Heart right ventricle (tissue), 16 donors: ENCODE results near the gene FOLR3. TPM values are rescaled to one million over a fixed set of nuclear protein-coding genes. Genes with fewer than 3 reads are reported as not detected.
A peak's percentile ranks its signal among the peaks of the same experiment; 100 is the strongest.

ENCODE experiments used
- ATAC-seq, 8 donors: fragments of 200-7000 bp; cut with Tn5 transposase; one replicate each; pipeline ENCODE4 v1.9.1; 2020; ENCODE audit warnings: mild to moderate bottlenecking in 8 of 8, moderate library complexity in 8 of 8, moderate number of reproducible peaks in 1 of 8
- DNase-seq, 2 donors: peaks; one replicate each; pipeline ENCODE4 v3.0.0-alpha.2; 2020
- H3K27ac ChIP-seq, 10 donors: fragments of 200-600 bp; sonication (generic) in 2 of 10; one replicate each; pipeline versions ENCODE4 v1.5.0 to v1.8.0; 2020 to 2022; ENCODE audit warnings: mild to moderate bottlenecking in 3 of 10
- H3K27me3 ChIP-seq, 7 donors: fragments of 200-600 bp; one replicate each; pipeline ENCODE4 v1.8.0; 2021 to 2022; ENCODE audit warnings: mild to moderate bottlenecking in 2 of 7
- H3K36me3 ChIP-seq, 9 donors: fragments of 200-600 bp; sonication (generic) in 1 of 9; one replicate each; pipeline versions ENCODE4 v1.5.0 to v1.8.0; 2020 to 2022; ENCODE audit warnings: mild to moderate bottlenecking in 2 of 9
- H3K4me1 ChIP-seq, 9 donors: fragments of 200-600 bp; sonication (generic) in 1 of 9; one replicate each; pipeline versions ENCODE4 v1.5.0 to v1.8.0; 2020 to 2022; ENCODE audit warnings: mild to moderate bottlenecking in 4 of 9
- H3K4me3 ChIP-seq, 10 donors: fragments of 200-600 bp; sonication (generic) in 2 of 10; one replicate each; pipeline versions ENCODE4 v1.5.0 to v1.8.0; 2020 to 2022; ENCODE audit warnings: mild to moderate bottlenecking in 7 of 10, moderate library complexity in 2 of 10
- H3K9me3 ChIP-seq, 11 donors: fragments of 200-600 bp in 10 of 11; sonication (generic) in 2 of 11; one replicate each; pipeline versions ENCODE4 v1.5.0 to v1.8.0; 2013 to 2022; ENCODE audit warnings: mild to moderate bottlenecking in 2 of 11, control low read depth in 1 of 11, moderate library complexity in 1 of 11
- WGBS, 2 donors: extraction: QIAGEN DNeasy Blood & Tissue Kit; methylation state at CpG; one replicate each; pipeline ENCODE4 v1.1.7; 2013; ENCODE audit warnings: inconsistent platforms in 1 of 2; 5-methylcytosine and 5-hydroxymethylcytosine counted together
- intact Hi-C, 10 donors: fragments of 100-400 bp; cut with DNase I; formaldehyde crosslinking; loops; one replicate each; pipeline versions ENCODE4 v1.11.1 to v1.14.2; 2022
- polyA plus RNA-seq, 2 donors: library from polyadenylated mRNA; stranded (reverse); fragments of 200-250 nt; gene quantifications; one replicate each; pipeline ENCODE4 v1.2.3, GENCODE V29; 2013
- total RNA-seq, 10 donors: library from RNA; stranded (reverse); fragmentation: NEBNext Ultra II Directional in 3 of 10; extraction: Animal tissue kit (Norgen Biotek cat#: 25700) in 3 of 10; gene quantifications; one replicate each; pipeline versions ENCODE4 v1.2.1 to v1.2.4, GENCODE V29; 2021 to 2023
- TF ChIP-seq, protein P1 (sequence below), 9 donors: fragments of 200-600 bp; sonication (generic) in 2 of 9; IDR thresholded peaks; one replicate each; pipeline versions ENCODE4 v1.5.0 to v1.8.0; 2021 to 2022; ENCODE audit warnings: antibody characterized with exemption in 9 of 9, mild to moderate bottlenecking in 5 of 9, moderate library complexity in 1 of 9
- donor health status: Arrhythmogenic right ventricular cardiomyopathy.
- donor health status: ischemic (EF 13 %, LVEDD 7.1; RV severe dilation, severe dysfunction).
- donor health status: healthy with polysubstance abuse.
- donor health status: DM: no; HTN: yes; CAD: no.
- donor health status: DM: no; HTN: no; CAD: no.
- donor health status: ischemic (EF 25% LVEDD 6.9; RV normal size, moderate dysfunction).
- donor health status: ischemic (EF 25% LVEDD 5.7; RV mildly dilated, moderate dysfunction).
- donor health status: healthy.
- donor health status: DM: yes; HTN: yes; CAD: no.
- donor health status: Ischemic cardiomyopathy.
- donor health status: ischemic (EF 35%, LVEDD 5.7; RV mildly dilated, moderate dysfunction).
- donor health status: nonischemic (EF 11% LVEDD 7.7; RV severe dilation, severe dysfunction).
- donor health status: DM: yes; HTN: yes; CAD: no.
- donor health status: PGD.
- donor health status: ischemic (EF 29% LVEDD 5.4; RV normal size, mild dysfunction).
- donor health status: nonischemic (EF 23%, LVEDD 6.1; RV moderate dilation, normal function).

FOLR3 gene
- total and polyA plus RNA-seq, 12 donors: 0.23 to 1.1 (median 0.63) TPM; not detected in 8

DNA sequence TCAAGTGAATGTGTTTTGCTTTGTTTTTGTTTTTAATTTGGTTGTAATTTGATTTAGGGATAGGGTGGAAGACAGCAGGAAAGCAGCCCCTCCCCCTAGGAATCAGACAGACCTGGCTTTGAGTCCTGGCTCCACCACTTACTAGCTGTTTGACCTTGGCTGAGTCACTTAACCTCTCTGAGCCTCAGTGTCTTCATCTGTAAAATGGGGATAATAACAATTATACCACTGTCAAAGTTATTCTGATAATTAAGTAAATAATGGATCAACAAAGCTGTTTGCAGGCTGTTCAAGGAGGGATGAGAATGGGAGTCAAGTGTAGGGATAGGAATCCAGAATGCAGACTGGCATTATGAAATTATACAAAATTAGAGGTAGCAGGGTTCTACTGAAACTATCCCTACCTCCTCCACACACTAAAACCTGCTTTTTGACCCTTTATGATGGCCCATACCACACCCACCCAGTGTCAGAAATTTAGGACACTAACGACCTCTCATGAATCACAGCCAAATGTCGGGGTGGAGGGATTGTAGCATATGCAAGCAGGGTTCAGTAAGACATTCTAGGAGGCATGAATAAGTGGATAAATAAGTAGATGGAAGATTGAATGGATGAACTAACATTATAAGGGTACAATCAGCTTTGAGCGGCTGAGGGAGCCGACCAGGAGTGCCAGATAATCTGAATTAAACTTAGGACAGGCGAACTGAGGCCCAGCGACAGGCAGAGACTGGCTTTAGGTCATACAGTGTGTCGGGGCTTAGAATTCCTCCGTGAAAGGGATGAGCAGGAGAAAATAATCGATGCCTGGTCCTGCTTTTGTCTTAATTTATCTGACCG lies 24.0 kb upstream of the FOLR3 start:
- 0 to 1% methylated on average over 10 of the region's 10 CpGs for WGBS, 2 donors
- Histone ChIP-seq H3K4me1 (peaks cover 4 to 21% (median 15%) of the 10 kb centered on the region in 9 donors), H3K4me3 (peak overlapping the region; percentile 11 to 84 (median 58)), H3K9me3 (no peaks in the 10 kb centered on the region), H3K27me3 (peaks cover 0 to 7% (median 0%) of the 10 kb centered on the region in 7 donors), H3K27ac (peak overlapping the region; percentile 88 to 100 (median 96)), H3K36me3 (peaks cover 0 to 36% (median 0%) of the 10 kb centered on the region in 9 donors)
- TF ChIP-seq, protein P1, sequence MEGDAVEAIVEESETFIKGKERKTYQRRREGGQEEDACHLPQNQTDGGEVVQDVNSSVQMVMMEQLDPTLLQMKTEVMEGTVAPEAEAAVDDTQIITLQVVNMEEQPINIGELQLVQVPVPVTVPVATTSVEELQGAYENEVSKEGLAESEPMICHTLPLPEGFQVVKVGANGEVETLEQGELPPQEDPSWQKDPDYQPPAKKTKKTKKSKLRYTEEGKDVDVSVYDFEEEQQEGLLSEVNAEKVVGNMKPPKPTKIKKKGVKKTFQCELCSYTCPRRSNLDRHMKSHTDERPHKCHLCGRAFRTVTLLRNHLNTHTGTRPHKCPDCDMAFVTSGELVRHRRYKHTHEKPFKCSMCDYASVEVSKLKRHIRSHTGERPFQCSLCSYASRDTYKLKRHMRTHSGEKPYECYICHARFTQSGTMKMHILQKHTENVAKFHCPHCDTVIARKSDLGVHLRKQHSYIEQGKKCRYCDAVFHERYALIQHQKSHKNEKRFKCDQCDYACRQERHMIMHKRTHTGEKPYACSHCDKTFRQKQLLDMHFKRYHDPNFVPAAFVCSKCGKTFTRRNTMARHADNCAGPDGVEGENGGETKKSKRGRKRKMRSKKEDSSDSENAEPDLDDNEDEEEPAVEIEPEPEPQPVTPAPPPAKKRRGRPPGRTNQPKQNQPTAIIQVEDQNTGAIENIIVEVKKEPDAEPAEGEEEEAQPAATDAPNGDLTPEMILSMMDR (IDR thresholded peaks at IDR 0.05): no peak
- no peak for DNase-seq
- ATAC-seq: peak in 3 of 8 donors; percentile 6 to 9 (median 7)
- intact Hi-C loops: loop anchor here in 6 of 10 donors (1.0 to 10.0 kb wide), 7 partner anchors 8 to 323 kb away; partner anchors contain the start of genes LRRC51 (in 3 of the 6), NUMA1 (in 3 of the 6), LAMTOR1 (in 2 of the 6) and CLPB (in 1 of the 6)

DNA sequence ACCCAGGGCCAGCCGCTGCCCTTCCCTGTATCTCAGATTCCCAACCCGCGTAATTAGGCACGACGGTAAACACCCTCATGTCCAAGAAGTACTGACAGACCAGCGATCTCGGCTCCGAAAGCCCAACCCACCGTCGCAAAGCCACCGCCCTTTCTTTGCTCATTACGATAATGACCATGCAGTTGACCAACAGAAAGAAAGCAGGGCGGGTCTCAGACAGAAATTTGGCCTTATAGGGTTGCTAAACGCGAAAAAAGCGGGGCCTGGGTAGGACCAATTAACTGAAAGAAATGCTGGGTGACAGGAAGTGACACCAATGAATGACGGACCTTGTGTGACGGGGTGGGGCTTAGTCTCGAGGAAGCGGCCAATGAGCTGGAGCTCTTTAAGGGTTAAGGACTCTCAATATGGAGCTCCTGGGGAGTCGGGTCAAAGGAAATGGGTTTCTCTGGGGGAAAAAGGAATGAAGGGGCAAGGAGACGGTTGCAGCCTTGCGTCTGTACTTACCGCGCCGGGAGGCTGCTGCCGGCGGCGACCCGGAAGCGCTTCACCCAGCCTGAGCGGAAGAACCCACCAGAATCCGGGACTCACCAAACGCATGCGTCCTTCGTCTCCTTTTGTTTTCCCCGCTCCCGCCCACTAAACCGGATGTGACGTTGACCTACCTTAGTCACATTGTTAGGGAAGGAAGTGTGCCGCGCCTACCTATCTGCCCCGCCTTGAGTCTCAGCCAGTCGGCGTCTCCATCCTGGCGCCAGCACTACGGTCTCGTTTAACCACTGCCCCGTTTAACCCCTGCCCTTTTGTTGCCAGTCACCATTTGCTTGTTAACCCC lies 23.2 kb upstream of the FOLR3 start, which contains the start of gene ANAPC15:
TSS of gene ANAPC15 (minus strand) at position 553 of the 835 bp plus-strand sequence. CDS start 1,419 bp downstream, outside the sequence.
- intact Hi-C loops: loop anchor here in 6 of 10 donors (1.0 to 10.0 kb wide), 7 partner anchors 9 to 322 kb away; partner anchors contain the start of genes LRRC51 (in 3 of the 6), NUMA1 (in 3 of the 6), LAMTOR1 (in 2 of the 6) and CLPB (in 1 of the 6)
- H3K36me3 ChIP-seq: peaks cover 0 to 32% (median 0%) of the 10 kb centered on the region in 9 donors
- H3K27me3 ChIP-seq: peaks cover 0 to 10% (median 0%) of the 10 kb centered on the region in 7 donors
- H3K4me1 ChIP-seq: peaks cover 4 to 21% (median 15%) of the 10 kb centered on the region in 9 donors
- H3K27ac ChIP-seq: peak within 1 kb of the TSS; percentile 88 to 100 (median 96)
- TF ChIP-seq, protein P1 (IDR thresholded peaks at IDR 0.05): peak in 2 of 9 donors; percentile 11 to 16
- peak; percentile 93 to 100 for DNase-seq
- peak; percentile 94 to 98 (median 96) for ATAC-seq
- H3K9me3 ChIP-seq: no peaks in the 10 kb centered on the region
- peak within 1 kb of the TSS; percentile 37 to 84 (median 58) for H3K4me3 ChIP-seq
- 0% methylated on average over 49 of the region's 49 CpGs for WGBS, 2 donors

DNA sequence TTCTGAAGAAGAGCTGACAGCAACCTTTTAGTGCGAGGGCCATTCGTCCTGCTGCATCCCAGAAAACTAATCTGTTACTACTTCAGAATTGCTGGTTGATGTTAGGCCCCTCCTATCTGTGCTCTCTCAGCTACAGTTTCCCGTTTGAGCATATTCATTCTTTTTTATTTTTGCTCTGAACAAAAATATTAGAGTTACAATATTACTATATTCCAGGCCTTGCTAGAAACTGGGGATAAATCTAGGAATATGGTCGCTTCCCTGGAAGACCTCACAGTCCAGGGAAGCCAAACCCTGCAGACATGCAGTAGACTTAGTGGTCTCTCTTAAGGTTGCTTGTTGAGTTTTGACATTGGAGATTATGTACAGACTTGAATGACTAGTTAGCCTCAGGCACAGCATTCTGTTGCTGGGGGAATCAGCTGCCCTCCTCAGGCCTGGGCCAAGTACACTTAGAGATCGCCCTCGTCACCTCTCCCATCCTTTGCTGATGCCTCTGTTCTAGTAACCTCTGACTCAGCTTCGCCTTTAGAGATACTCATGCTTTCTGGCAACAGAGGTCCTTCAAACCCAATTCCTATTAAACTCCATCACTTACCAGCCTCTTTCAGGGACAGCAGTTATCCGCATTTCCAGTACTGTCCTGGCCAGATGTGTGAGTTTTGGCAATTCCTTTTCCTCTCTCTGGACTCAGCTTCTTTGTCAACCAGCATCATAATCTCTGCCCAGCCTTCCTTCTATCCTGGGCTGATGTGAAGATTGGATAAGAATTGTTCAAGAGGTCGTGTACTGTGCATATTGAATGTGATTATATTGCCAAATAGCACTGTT lies 22.3 kb upstream of the FOLR3 start:
- DNase-seq (no peak), ATAC-seq (no peak)
- 65 to 67% methylated on average over 9 of the region's 9 CpGs for WGBS, 2 donors
- intact Hi-C loops: loop anchor here in 6 of 10 donors (1.0 to 10.0 kb wide), 8 partner anchors 10 to 322 kb away; partner anchors contain the start of genes LRRC51 (in 3 of the 6), NUMA1 (in 3 of the 6), LAMTOR1 (in 2 of the 6) and CLPB (in 1 of the 6)
- peaks cover 0 to 10% (median 0%) of the 10 kb centered on the region in 7 donors for H3K27me3 ChIP-seq
- peak overlapping the region in 9 of 10 donors; percentile 42 to 84 (median 58) for H3K4me3 ChIP-seq
- no peaks in the 10 kb centered on the region for H3K9me3 ChIP-seq
- TF ChIP-seq, protein P1 (IDR thresholded peaks at IDR 0.05): no peak
- peaks cover 4 to 21% (median 15%) of the 10 kb centered on the region in 9 donors for H3K4me1 ChIP-seq
- H3K36me3 ChIP-seq: peaks cover 0 to 25% (median 0%) of the 10 kb centered on the region in 9 donors
- H3K27ac ChIP-seq: peak overlapping the region; percentile 88 to 100 (median 96)
